CD4-positive, alpha-beta T cell treated with Interleukin-21 for 1 hour (primary cell): ENCODE measurements around the gene OR2L13.
"Not testable (repeated sequence)": the region's sequence is repeated elsewhere in the genome, so short reads cannot be mapped to it uniquely, and the experiment has no call there.

Source experiments
- DNase-seq: peaks from one replicate; pipeline ENCODE4 v3.0.0-alpha.2; 2020

OR2L13 gene

GRCh38 chr1:248094884-248095283 lies at the start of gene OR2L13:
OR2L13 (plus strand) TSS chr1:248095184; CDS start chr1:248099376, 4,192 bp downstream.
- no peak for DNase-seq

DNA sequence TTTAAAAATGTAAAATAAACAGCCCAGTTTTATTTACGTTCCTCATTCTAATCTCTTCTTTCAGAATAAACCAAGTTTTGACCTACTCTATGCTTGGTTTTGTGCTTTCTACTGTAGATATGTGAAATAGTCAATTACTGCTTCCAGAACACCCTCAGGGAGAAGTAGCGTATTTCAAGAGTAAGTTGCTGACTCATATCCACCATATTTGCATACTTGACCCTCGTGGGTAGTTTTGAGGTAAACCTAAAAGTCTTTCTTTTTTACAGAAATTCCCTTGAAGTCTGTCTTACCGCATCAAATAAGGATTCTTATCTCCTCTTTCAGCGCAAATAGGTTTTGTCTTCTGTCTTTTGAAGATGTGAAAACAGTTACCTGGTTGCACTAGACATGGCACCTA lies 49.8 kb upstream of the OR2L13 start:
- no peak for DNase-seq

DNA sequence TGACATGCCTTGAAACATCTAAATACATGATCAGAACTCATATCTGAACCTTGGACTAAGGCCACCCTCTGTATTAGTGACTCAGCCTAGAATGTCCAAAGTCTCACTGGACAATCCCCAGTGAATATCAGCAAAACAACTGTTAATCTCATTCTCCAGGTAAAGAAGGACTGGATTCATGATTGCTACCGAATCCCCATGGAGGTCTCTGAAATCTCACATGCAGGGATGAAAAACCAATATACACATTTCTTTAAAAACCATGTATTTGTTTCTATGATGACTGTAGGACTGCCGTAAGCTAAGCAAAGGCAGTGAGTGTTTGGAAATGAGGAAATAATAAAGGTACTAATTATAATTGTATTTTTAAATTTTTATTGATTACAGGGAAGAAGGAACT lies 48.4 kb upstream of the OR2L13 start, which contains the start of gene OR2L3:
TSS of gene OR2L3 (plus strand) at position 301 of the 400 bp plus-strand sequence. CDS start 13,846 bp downstream, outside the sequence.
- no peak for DNase-seq

DNA sequence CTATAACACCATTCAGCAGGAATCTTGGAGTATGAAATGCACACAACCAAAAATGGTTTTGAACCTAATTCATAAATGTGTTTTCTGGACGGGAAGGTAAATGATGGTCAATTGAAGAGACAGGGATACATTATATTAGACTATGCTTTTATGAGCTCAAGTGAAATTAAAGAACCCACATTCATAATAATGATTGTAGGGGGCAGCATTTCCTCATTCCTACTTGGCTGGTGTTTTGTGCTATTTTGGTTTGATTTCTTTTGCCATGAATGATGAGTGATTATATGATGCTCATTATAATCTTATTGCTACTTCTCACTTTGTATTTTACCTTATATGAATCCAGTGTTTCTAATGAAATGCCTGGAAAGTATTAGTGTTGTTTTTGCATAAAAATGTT lies 48.0 kb upstream of the OR2L13 start:
- no peak for DNase-seq

DNA sequence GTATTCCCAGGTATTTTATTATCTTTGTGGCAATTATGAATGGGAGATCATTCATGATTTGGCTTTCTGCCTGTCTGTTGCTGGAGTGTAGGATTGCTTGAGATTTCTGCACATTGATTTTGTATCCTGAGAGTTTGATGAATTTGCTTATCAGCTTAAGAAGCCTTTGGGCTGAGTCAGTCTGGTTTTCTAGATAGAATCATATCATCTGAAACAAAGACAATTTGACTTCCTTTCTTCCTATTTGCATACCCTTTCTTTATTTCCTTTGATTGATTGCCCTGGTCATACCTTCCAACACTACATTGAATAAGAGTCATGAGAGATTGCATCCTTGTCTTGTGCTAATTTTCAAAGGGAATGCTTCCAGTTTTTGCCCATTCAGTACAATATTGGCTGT lies 40.3 kb upstream of the OR2L13 start:
- no peak for DNase-seq

DNA sequence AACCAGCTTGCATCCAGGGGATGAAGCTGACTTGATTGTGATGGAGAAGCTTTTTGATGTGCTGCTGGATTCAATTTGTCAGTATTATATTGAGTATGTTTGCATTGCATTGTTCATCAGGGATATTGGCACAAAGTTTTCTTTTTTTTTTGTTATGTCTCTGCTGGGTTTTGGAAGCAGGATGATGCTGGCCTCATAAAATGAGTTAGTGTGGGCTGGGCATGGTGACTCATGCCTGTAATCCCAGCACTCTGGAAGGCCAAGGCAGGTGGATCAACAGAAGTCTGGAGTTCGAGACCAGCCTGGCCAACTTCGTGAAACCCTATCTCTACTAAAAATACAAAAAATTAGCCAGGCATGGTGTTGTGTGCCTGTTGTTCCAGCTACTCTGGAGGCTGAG lies 39.7 kb upstream of the OR2L13 start:
- no peak for DNase-seq

DNA sequence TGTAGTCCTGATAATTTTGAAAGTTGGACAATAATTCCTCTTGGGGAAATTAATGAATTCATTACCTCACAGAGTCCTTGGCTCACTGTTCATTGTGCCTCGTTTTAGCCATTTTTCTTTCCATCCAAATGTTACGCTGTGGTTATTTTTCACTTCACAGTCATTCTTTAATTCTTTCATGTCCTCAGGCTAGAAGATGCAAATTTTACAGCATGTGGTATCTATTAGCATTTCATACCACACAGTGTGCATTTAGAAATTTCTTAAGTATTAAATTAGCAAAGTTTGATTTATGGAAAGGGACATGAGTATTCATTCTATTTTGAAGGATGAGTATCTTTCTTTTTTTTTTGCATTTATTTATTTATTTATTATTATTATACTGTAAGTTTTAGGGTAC lies 29.9 kb upstream of the OR2L13 start:
- DNase-seq: no peak

- DNase-seq: no peak
Observed at GRCh38 chr1:248065604-248066003, 29.4 kb upstream of the OR2L13 start.

- DNase-seq: not testable (repeated sequence)
Observed at GRCh38 chr1:248083864-248084263, 11.1 kb upstream of the OR2L13 start.

DNA sequence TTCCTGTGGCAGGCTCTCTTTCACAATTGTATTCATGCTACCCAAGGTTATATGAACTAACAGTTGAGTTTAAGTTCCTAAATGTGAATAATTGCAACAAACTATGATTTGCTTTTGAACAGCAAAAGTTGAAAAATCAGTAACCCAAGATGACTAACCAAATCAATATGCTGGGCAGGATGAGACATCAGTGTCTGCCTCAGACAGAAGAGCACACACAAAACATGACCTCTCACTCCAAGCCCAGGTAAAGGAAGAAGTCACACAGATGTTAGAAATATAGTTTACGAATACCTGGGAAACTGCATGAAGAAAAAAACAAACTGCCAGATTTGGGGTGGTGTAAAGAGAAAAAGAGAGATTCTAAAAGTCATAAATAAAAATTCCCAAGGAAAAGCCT lies 3.5 kb downstream of the OR2L13 start:
- no peak for DNase-seq

- DNase-seq: no peak
Observed at GRCh38 chr1:248102847-248103246, 7.9 kb downstream of the OR2L13 start.

DNA sequence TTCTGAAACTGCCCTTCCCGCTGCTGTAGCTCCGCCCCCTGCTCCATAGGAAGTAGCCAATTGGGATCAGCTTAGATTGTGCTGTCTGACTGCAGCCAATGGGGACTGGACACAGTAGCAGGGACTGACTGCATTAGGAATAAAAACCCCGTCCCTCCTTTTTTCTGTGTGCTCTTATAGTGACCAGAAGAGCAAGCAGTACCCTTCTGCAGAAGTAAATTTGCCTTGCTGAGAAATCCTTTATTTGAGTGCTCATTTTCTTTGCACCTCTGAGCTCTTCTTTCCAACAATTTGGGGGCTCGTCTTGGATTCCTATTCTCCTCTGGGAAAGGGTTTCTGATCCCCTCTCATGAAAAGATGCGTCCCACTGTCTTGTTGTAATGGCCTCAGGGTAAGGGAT lies 16.2 kb downstream of the OR2L13 start:
- DNase-seq: no peak

DNA sequence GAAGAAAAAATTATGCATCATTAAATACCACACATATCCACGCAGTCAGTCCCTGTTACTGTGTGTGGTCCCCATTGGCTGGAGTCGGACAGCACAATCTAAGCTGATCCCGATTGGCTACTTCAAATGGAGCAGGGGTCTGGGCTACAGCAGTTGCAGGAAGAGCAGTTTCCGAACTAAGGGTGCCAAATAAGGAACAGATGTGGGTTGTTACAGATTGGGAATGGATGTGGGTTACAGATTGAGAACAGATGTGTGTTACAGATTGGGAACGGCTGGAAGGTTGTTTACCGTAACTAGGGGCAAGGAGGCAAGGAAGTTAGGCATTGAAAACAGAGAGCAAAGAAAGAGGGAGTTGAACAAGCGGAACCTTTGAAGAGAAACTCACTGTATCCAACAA lies 19.9 kb downstream of the OR2L13 start:
- no peak for DNase-seq

DNA sequence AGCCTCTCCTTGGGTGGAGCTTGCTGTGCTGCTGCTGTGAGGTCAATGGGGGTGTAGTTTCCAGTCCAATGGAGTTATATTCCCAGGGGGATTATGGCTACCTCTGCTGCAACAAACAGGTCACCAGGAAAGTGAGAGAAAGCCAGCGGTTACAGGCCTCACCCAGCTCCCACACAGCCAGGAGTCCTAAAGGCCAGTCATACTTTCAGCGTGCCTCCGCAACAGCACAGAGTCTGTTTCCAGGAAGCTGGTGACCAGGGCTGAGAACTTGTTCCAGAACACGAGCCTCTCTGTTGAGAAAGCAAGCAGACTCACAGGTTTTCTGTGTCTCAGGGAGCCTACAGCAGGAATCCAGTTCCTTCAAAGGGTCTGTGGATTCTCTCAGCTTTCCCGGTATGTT lies 32.7 kb downstream of the OR2L13 start:
- DNase-seq: no peak

- no peak for DNase-seq
Observed at GRCh38 chr1:248136811-248137210, 41.8 kb downstream of the OR2L13 start.

- no peak for DNase-seq
Observed at GRCh38 chr1:248140846-248141245, 45.9 kb downstream of the OR2L13 start.

DNA sequence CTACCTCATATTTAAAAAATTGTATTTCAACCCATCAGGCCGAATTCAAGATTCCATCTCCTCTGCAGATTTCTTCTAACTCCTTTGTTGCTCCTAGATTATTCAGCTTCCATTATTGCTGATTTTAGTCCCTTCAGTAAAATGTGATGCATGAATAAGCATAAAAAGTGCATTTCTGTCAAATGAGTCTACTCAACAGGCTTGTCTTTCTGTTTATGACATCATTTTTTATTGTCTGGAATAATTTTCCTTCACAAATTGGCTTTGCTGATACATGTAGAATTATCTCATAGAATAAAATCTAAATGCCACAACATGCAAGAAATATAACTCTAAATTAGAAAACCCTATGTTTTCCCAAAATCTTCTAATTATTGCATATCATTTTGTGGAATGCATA lies 48.3 kb downstream of the OR2L13 start:
- no peak for DNase-seq

DNA sequence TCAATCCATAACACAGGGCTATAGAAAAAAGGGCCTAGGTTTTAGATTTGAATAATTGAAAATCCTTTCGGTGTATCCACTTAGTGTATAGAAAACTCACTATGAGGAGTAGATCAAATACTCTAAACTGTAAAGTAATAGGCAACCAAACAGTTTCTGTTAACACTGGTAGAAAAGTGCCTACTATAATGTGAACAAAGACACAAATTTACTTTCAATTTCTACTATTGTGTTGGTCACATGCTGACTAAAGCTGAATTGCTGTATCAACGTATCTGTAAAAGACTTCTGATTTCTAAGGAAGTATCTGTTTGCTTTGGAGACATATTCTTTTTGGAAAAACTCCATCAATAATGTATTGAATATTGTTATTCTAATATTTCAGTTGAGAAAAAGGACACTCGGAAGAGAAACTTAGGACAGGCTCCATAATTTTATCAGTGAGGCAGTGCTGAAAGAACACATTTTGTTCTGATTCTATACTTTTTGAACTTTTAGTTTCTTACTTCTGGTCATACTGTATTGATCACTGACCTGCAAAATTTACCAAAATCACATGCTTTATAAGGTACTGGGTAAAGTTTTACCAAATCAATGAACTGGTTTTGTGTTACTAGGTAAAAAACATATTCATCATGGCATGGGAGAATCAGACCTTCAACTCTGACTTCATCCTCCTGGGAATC lies 49.7 kb downstream of the OR2L13 start, which contains the start of gene OR2M5:
TSS of gene OR2M5 (plus strand) at position 636 of the 686 bp plus-strand sequence. CDS start at position 636, 0 bp downstream.
- no peak for DNase-seq
